Keratinocyte (primary cell): Measurements from ENCODE around the gene LRCOL1. TPM values are rescaled to one million over a fixed set of nuclear protein-coding genes. Genes with fewer than 3 reads are reported as not detected.

Experiments used
- DNase-seq: peaks from one replicate; pipeline ENCODE4 v3.0.0-alpha.2; 2011; ENCODE audit warnings: low read depth, missing footprints, low spot score
- FAIRE-seq: peaks from 2 replicates; lab custom pipeline; 2011; peaks lifted over from hg19 to GRCh38; lab: Jason Lieb, UNC
- H2AFZ ChIP-seq: 2 replicates; pipeline ENCODE4 v1.6.0; 2012; ENCODE audit warnings: low read length, control low read depth, inconsistent platforms; ENCODE audit not compliant: control insufficient read depth
- H3K27ac ChIP-seq: 2 replicates; pipeline ENCODE4 v1.5.1; 2011; ENCODE audit warnings: low read length; ENCODE audit not compliant: control insufficient read depth, insufficient read depth
- H3K27me3 ChIP-seq: 3 replicates; pipeline ENCODE4 v1.6.0; 2011; ENCODE audit warnings: low read length; ENCODE audit not compliant: control insufficient read depth, insufficient read depth; ENCODE audit errors: extremely low read depth
- H3K36me3 ChIP-seq, 2 experiments: 2 replicates in 1 of 2; 3 replicates in 1 of 2; pipeline ENCODE4 v1.5.1; 2011; ENCODE audit warnings: low read length in 2 of 2, mild to moderate bottlenecking in 1 of 2; ENCODE audit not compliant: control insufficient read depth in 2 of 2, insufficient read depth in 2 of 2; ENCODE audit errors: extremely low read depth in 1 of 2
- H3K4me1 ChIP-seq: 3 replicates; pipeline ENCODE4 v1.5.1; 2011; ENCODE audit warnings: low read length; ENCODE audit not compliant: control insufficient read depth, insufficient read depth; ENCODE audit errors: extremely low read depth
- H3K4me2 ChIP-seq: 3 replicates; pipeline ENCODE4 v1.6.0; 2011; ENCODE audit warnings: low read depth, low read length; ENCODE audit not compliant: control insufficient read depth, insufficient read depth; ENCODE audit errors: extremely low read depth
- H3K4me3 ChIP-seq, 3 experiments: fragments of 200-600 bp in 1 of 3; sonication (generic) in 1 of 3; 2 replicates in 2 of 3; 3 replicates in 1 of 3; pipeline ENCODE4 v1.5.1; 2011 to 2016; ENCODE audit warnings: low read length in 3 of 3, mild to moderate bottlenecking in 3 of 3, control low read depth in 2 of 3, inconsistent platforms in 1 of 3, low read depth in 1 of 3, mixed read lengths in 1 of 3, mixed run types in 1 of 3, moderate library complexity in 1 of 3; ENCODE audit not compliant: control insufficient read depth in 2 of 3, insufficient read depth in 2 of 3; ENCODE audit errors: extremely low read depth in 1 of 3
- H3K79me2 ChIP-seq: 2 replicates; pipeline ENCODE4 v1.6.0; 2012; ENCODE audit warnings: low read length; ENCODE audit not compliant: control insufficient read depth, insufficient read depth
- H3K9ac ChIP-seq: 3 replicates; pipeline ENCODE4 v1.6.0; 2011; ENCODE audit warnings: low read length; ENCODE audit not compliant: control insufficient read depth, insufficient read depth; ENCODE audit errors: extremely low read depth
- H3K9me1 ChIP-seq: 3 replicates; pipeline ENCODE4 v1.6.0; 2011; ENCODE audit warnings: low read length; ENCODE audit not compliant: control insufficient read depth, insufficient read depth; ENCODE audit errors: extremely low read depth
- H3K9me3 ChIP-seq: 2 replicates; pipeline ENCODE4 v1.5.1; 2012; ENCODE audit warnings: low read depth, low read length; ENCODE audit not compliant: control insufficient read depth
- H4K20me1 ChIP-seq: 3 replicates; pipeline ENCODE4 v1.6.0; 2011; ENCODE audit warnings: low read length; ENCODE audit not compliant: control insufficient read depth, insufficient read depth; ENCODE audit errors: extremely low read depth
- CTCF ChIP-seq, 3 experiments: IDR thresholded peaks in 1 of 3; conservative IDR thresholded peaks in 1 of 3; optimal IDR thresholded peaks in 1 of 3; 2 replicates in 2 of 3; 3 replicates in 1 of 3; pipeline versions ENCODE3 to v1.5.1; 2011; ENCODE audit warnings: low read length in 3 of 3, mild to moderate bottlenecking in 3 of 3, moderate library complexity in 2 of 3, control low read depth in 1 of 3, inconsistent platforms in 1 of 3; ENCODE audit not compliant: insufficient read depth in 2 of 3; ENCODE audit errors: extremely low read depth in 1 of 3
- EZH2 ChIP-seq: IDR thresholded peaks from one replicate; pipeline ENCODE4 v1.6.1; 2012; ENCODE audit warnings: inconsistent platforms, mild to moderate bottlenecking, low read length, moderate library complexity
- dilution Hi-C: fragments of 300-500 bp; cut with MboI; formaldehyde crosslinking; loops from one replicate; pipeline ENCODE4 v1.7.0; 2020; ENCODE audit warnings: low sequenced_read_pairs; ENCODE audit not compliant: extremely low pct_ligation_motif_present
- polyA plus RNA-seq, 5 experiments: library from polyadenylated mRNA; depleted of rRNA in 3 of 5; stranded (reverse) in 3 of 5; stranded (forward) in 1 of 5; unstranded in 1 of 5; fragments of >200 nt; gene quantifications; 1 replicate in 1 of 5; 2 replicates in 3 of 5; 3 replicates in 1 of 5; pipeline versions ENCODE4 v1.2.1 to v1.2.3, GENCODE V29; 2011 to 2012; ENCODE audit warnings: missing spikeins in 2 of 5, low read depth in 1 of 5, low replicate concordance in 1 of 5

LRCOL1 gene
- polyA plus RNA-seq, 1 donor (not counting 4 experiments of a cell fraction or from before 2014, with no cell fraction given): not detected

GRCh38 chr12:132615579-132616038, 5.2 kb upstream of the LRCOL1 start:
- no peak overlapping the region for H3K4me2 ChIP-seq
- dilution Hi-C loops: no loop called here
- no peaks in the 10 kb centered on the region for H4K20me1 ChIP-seq
- no peak for FAIRE-seq
- no peaks in the 10 kb centered on the region for H3K79me2 ChIP-seq
- H3K4me3 ChIP-seq: no peak overlapping the region
- peaks cover 8% of the 10 kb centered on the region for H3K9me3 ChIP-seq
- no peak for TF ChIP-seq CTCF (optimal IDR thresholded peaks at IDR 0.05 in 1 of 3, IDR thresholded peaks at IDR 0.05 in 1 of 3, conservative IDR thresholded peaks at IDR 0.05 in 1 of 3; ENCODE audit: extremely low read depth in 1 of 3, insufficient read depth in 2 of 3, low read length in 3 of 3)
- no peak for TF ChIP-seq EZH2
- H3K9ac ChIP-seq: no peak overlapping the region
- H3K36me3 ChIP-seq: no peaks in the 10 kb centered on the region
- H2AFZ ChIP-seq: no peak overlapping the region
- no peak for DNase-seq
- H3K27ac ChIP-seq: no peak overlapping the region
- H3K4me1 ChIP-seq: no peaks in the 10 kb centered on the region
- peaks cover 64% of the 10 kb centered on the region for H3K27me3 ChIP-seq
- no peaks in the 10 kb centered on the region for H3K9me1 ChIP-seq

- Histone ChIP-seq H2AFZ (no peak overlapping the region), H4K20me1 (no peaks in the 10 kb centered on the region), H3K9me1 (no peaks in the 10 kb centered on the region), H3K27me3 (peaks cover 64% of the 10 kb centered on the region), H3K79me2 (no peaks in the 10 kb centered on the region), H3K4me1 (no peaks in the 10 kb centered on the region), H3K4me3 (no peak overlapping the region), H3K36me3 (no peaks in the 10 kb centered on the region), H3K9me3 (peaks cover 8% of the 10 kb centered on the region), H3K9ac (no peak overlapping the region), H3K4me2 (no peak overlapping the region), H3K27ac (no peak overlapping the region)
- FAIRE-seq (peak; percentile 99), DNase-seq (peak; percentile 63)
- TF ChIP-seq CTCF (optimal IDR thresholded peaks at IDR 0.05 in 1 of 3, IDR thresholded peaks at IDR 0.05 in 1 of 3, conservative IDR thresholded peaks at IDR 0.05 in 1 of 3; ENCODE audit: extremely low read depth in 1 of 3, insufficient read depth in 2 of 3, low read length in 3 of 3): peak; percentile 88 to 95 (median 90)
- no peak for TF ChIP-seq EZH2
- dilution Hi-C loops: no loop called here
Observed at GRCh38 chr12:132614861-132615578, 4.6 kb upstream of the LRCOL1 start.
